A673 (cell line): ENCODE data around the gene MAX. TPM values are rescaled to one million over a fixed set of nuclear protein-coding genes. Genes with fewer than 3 reads are reported as not detected.

Experiments
- BruUV-seq: library from RNA; stranded (reverse); fragments of 400-500 nt; replicated peaks from 2 replicates; lab custom pipeline; 2021; lab: Mats Ljungman, UMichigan
- CTCF ChIA-PET: fragments of 300-600 bp; sonication (Branson Sonifier 250); formaldehyde crosslinking; loops from one replicate; lab custom pipeline; 2022; ENCODE audit warnings: antibody characterized with exemption; lab: Charles Lee
- POLR2A ChIA-PET: fragments of 300-600 bp; sonication (Branson Sonifier 250); formaldehyde crosslinking; loops from one replicate; lab custom pipeline; 2022; ENCODE audit warnings: antibody characterized with exemption; ENCODE audit not compliant: low non-redundant PET; lab: Charles Lee
- DNase-seq: peaks from one replicate; pipeline ENCODE4 v3.0.0-alpha.2; 2015; ENCODE audit warnings: low spot score
- H3K27ac ChIP-seq: fragments of 200-600 bp; sonication (generic); 2 replicates; pipeline ENCODE4 v1.5.1; 2016; ENCODE audit warnings: mixed run types, low read depth, mild to moderate bottlenecking, mixed read lengths, antibody characterized with exemption, low read length; ENCODE audit not compliant: poor library complexity, severe bottlenecking
- H3K27me3 ChIP-seq: fragments of 200-600 bp; sonication (generic); replicated peaks from 2 replicates; pipeline ENCODE4 v1.6.1; 2017; ENCODE audit warnings: mixed run types, low read depth, mild to moderate bottlenecking, mixed read lengths, antibody characterized with exemption, low read length; ENCODE audit not compliant: insufficient read depth, poor library complexity
- H3K36me3 ChIP-seq: fragments of 200-600 bp; sonication (generic); 2 replicates; pipeline ENCODE4 v1.6.1; 2016; ENCODE audit warnings: mixed run types, mild to moderate bottlenecking, mixed read lengths, antibody characterized with exemption, low read length; ENCODE audit not compliant: insufficient read depth, poor library complexity, severe bottlenecking
- H3K4me1 ChIP-seq: fragments of 200-600 bp; sonication (generic); 2 replicates; pipeline ENCODE4 v1.6.1; 2017; ENCODE audit warnings: mixed run types, mild to moderate bottlenecking, mixed read lengths, antibody characterized with exemption, low read length; ENCODE audit not compliant: insufficient read depth, poor library complexity, severe bottlenecking
- H3K4me3 ChIP-seq: fragments of 200-600 bp; sonication (generic); 2 replicates; pipeline ENCODE4 v1.5.1; 2016; ENCODE audit warnings: low read depth, mixed run types, mild to moderate bottlenecking, mixed read lengths, low read length; ENCODE audit not compliant: poor library complexity, severe bottlenecking
- H3K9me3 ChIP-seq: fragments of 200-600 bp; sonication (generic); 2 replicates; pipeline ENCODE4 v1.6.1; 2016; ENCODE audit warnings: mixed run types, low read depth, mild to moderate bottlenecking, mixed read lengths, antibody characterized with exemption, low read length; ENCODE audit not compliant: poor library complexity, severe bottlenecking
- EZH2 ChIP-seq: fragments of 200-600 bp; sonication (generic); IDR thresholded peaks from 2 replicates; pipeline ENCODE4 v1.6.1; 2017; ENCODE audit warnings: borderline replicate concordance, low read depth, mild to moderate bottlenecking, mixed read lengths, antibody characterized with exemption, low read length; ENCODE audit not compliant: poor library complexity, severe bottlenecking
- intact Hi-C: fragments of 100-400 bp; cut with micrococcal nuclease; formaldehyde crosslinking; loops from one replicate; pipeline ENCODE4 v1.10.0; 2022; ENCODE audit not compliant: unreplicated experiment
- microRNA-seq: library from miRNA; unstranded; fragments of <30 nt; microRNA quantifications from one replicate; pipeline ENCODE4 v1.2.0, GENCODE V29; 2021
- total RNA-seq: library from RNA; stranded (reverse); gene quantifications from 2 replicates; pipeline ENCODE4 v1.2.3, GENCODE V29; 2021
- TF ChIP-seq, protein P1 (sequence below): fragments of 300-800, 200-600 bp; sonication (generic); conservative IDR thresholded peaks from 2 replicates; pipeline ENCODE4 v1.5.1; 2017; ENCODE audit warnings: low read depth, mild to moderate bottlenecking, antibody characterized with exemption, low read length, moderate library complexity, mixed read lengths

Gene MAX
- total RNA-seq, 1 experiment from 2014 or later, result 81.2 TPM

GRCh38 chr14:65027127-65027799 is 75.1 kb downstream of the MAX start:
- H3K9me3 ChIP-seq, result no peaks in the 10 kb centered on the region
- no TSS peak for BruUV-seq
- no peaks in the 10 kb centered on the region for H3K27me3 ChIP-seq
- POLR2A ChIA-PET, result no interaction called here
- no peak overlapping the region for H3K4me3 ChIP-seq
- H3K36me3 ChIP-seq, result peaks cover 21% of the 10 kb centered on the region
- H3K4me1 ChIP-seq, result no peaks in the 10 kb centered on the region
- no peak for DNase-seq
- TF ChIP-seq, protein P1, sequence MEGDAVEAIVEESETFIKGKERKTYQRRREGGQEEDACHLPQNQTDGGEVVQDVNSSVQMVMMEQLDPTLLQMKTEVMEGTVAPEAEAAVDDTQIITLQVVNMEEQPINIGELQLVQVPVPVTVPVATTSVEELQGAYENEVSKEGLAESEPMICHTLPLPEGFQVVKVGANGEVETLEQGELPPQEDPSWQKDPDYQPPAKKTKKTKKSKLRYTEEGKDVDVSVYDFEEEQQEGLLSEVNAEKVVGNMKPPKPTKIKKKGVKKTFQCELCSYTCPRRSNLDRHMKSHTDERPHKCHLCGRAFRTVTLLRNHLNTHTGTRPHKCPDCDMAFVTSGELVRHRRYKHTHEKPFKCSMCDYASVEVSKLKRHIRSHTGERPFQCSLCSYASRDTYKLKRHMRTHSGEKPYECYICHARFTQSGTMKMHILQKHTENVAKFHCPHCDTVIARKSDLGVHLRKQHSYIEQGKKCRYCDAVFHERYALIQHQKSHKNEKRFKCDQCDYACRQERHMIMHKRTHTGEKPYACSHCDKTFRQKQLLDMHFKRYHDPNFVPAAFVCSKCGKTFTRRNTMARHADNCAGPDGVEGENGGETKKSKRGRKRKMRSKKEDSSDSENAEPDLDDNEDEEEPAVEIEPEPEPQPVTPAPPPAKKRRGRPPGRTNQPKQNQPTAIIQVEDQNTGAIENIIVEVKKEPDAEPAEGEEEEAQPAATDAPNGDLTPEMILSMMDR, result no peak
- no peak for TF ChIP-seq EZH2
- intact Hi-C loops, result no loop called here
- CTCF ChIA-PET, result no interaction called here
- no peak overlapping the region for H3K27ac ChIP-seq

- H3K9me3 ChIP-seq, result no peaks in the 10 kb centered on the region
- H3K4me1 ChIP-seq, result no peaks in the 10 kb centered on the region
- POLR2A ChIA-PET, result no interaction called here
- H3K27ac ChIP-seq, result no peak overlapping the region
- DNase-seq, result no peak
- H3K36me3 ChIP-seq, result peaks cover 19% of the 10 kb centered on the region
- H3K4me3 ChIP-seq, result no peak overlapping the region
- BruUV-seq, result no TSS peak
- no peaks in the 10 kb centered on the region for H3K27me3 ChIP-seq
- CTCF ChIA-PET, result no interaction called here
- intact Hi-C loops, result no loop called here
- no peak for TF ChIP-seq EZH2
- TF ChIP-seq, protein P1, result no peak
Measured at GRCh38 chr14:65026526-65026925, 75.8 kb downstream of the MAX start.

DNA sequence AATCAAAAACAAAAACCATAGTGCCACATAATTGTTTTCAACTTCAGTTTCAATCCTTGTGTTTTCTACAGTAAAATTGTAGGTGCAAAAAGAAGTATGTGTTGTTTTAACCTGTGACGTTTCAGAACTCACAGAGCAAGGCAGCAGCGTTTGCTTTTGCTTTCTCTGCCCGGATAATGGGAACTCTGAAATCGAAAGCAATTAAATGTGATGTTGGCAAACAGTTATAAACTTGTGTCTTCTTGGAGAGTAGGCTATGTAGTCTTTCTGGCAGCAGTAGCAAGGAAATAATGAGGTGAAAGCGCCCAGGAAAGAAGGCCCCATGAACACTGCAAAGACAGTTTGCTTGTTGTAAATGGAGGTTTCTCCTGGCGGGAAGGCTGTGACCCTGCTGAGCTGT is 76.5 kb downstream of the MAX start:
- Histone ChIP-seq H3K36me3 (peaks cover 19% of the 10 kb centered on the region), H3K4me1 (no peaks in the 10 kb centered on the region), H3K27me3 (no peaks in the 10 kb centered on the region), H3K4me3 (no peak overlapping the region), H3K9me3 (no peaks in the 10 kb centered on the region), H3K27ac (no peak overlapping the region)
- DNase-seq, result no peak
- intact Hi-C loops, result no loop called here
- BruUV-seq, result no TSS peak
- CTCF ChIA-PET, result no interaction called here
- TF ChIP-seq EZH2, result no peak
- TF ChIP-seq, protein P1, result no peak
- POLR2A ChIA-PET, result no interaction called here

Small RNAs within 50 kb of the gene (microRNA-seq; reads per million reads assigned to microRNA genes)
- 3.2 reads per million, percentile 7 among the genes with 10 or more reads in this experiment for gene MIR4706

Other genes with a start within 250 kb of the MAX start
- gene SPTB, start 222.6 kb downstream of the MAX start, total RNA-seq, result 0.43 and 0.70 TPM in 2 replicates
- 61.9 and 65.2 TPM in 2 replicates for gene CHURC1, start 188.1 kb downstream of the MAX start, total RNA-seq
- 0.33 TPM in 1 of 2 replicates, not detected in the other for gene GPX2, start 159.8 kb downstream of the MAX start, total RNA-seq
- gene RAB15, start 130.2 kb downstream of the MAX start, total RNA-seq, result 23.6 and 26.9 TPM in 2 replicates
- 22.4 and 24.0 TPM in 2 replicates for gene FNTB, start 115.6 kb downstream of the MAX start, total RNA-seq